Stimulated activated naive CD8-positive, alpha-beta T cell treated with anti-CD3 and anti-CD28 coated beads, Interleukin-15, amount 100 ng/mL, for 72 hours (primary cell): ENCODE data around the gene UNC13C.

Experiments used
- ATAC-seq: fragments of 150-1000 bp; cut with Tn5 transposase; 2 replicates; pipeline ENCODE4 v1.10.0; 2021; ENCODE audit warnings: mild to moderate bottlenecking, moderate library complexity
- DNase-seq, 2 donors: peaks; one replicate each; pipeline ENCODE4 v3.0.0; 2021 to 2022
- H3K27ac Mint-ChIP-seq, 2 donors: one replicate each; pipeline ENCODE4 v1.8.0; 2022; ENCODE audit warnings: mild to moderate bottlenecking in 2 of 2, mixed read lengths in 2 of 2, moderate library complexity in 2 of 2
- H3K27me3 Mint-ChIP-seq: one replicate; pipeline ENCODE4 v1.8.0; 2022; ENCODE audit warnings: mixed read lengths
- H3K4me1 Mint-ChIP-seq: one replicate; pipeline ENCODE4 v1.8.0; 2022; ENCODE audit warnings: mild to moderate bottlenecking, mixed read lengths
- H3K4me3 Mint-ChIP-seq, 2 donors: one replicate each; pipeline ENCODE4 v1.8.0; 2022; ENCODE audit warnings: mild to moderate bottlenecking in 2 of 2, mixed read lengths in 2 of 2, moderate library complexity in 1 of 2
- H3K9me3 Mint-ChIP-seq, 2 donors: one replicate each; pipeline ENCODE4 v1.8.0; 2022; ENCODE audit warnings: mixed read lengths in 2 of 2

The UNC13C gene

GRCh38 chr15:54066403-54066802 is 88.2 kb downstream of the UNC13C start:
- H3K27me3 Mint-ChIP-seq: no peaks in the 10 kb centered on the region
- ATAC-seq: no peak
- DNase-seq: no peak
- H3K4me3 Mint-ChIP-seq: no peak overlapping the region
- no peak overlapping the region for H3K27ac Mint-ChIP-seq
- no peaks in the 10 kb centered on the region for H3K4me1 Mint-ChIP-seq
- peaks cover 2 to 12% of the 10 kb centered on the region in 2 donors for H3K9me3 Mint-ChIP-seq

- Mint-ChIP-seq H3K4me1 (no peaks in the 10 kb centered on the region), H3K4me3 (no peak overlapping the region), H3K27me3 (peaks cover 19% of the 10 kb centered on the region), H3K9me3 (no peaks in the 10 kb centered on the region), H3K27ac (peak overlapping the region in 1 of 2 donors; percentile 54)
- ATAC-seq (no peak), DNase-seq (peak; percentile 6 to 12)
Observed at GRCh38 chr15:54082836-54083492, 104.7 kb downstream of the UNC13C start.

GRCh38 chr15:54083501-54083900 is 105.3 kb downstream of the UNC13C start:
- Mint-ChIP-seq H3K4me1 (no peaks in the 10 kb centered on the region), H3K4me3 (no peak overlapping the region), H3K27ac (no peak overlapping the region), H3K27me3 (peaks cover 19% of the 10 kb centered on the region), H3K9me3 (no peaks in the 10 kb centered on the region)
- DNase-seq (no peak), ATAC-seq (no peak)

- ATAC-seq: no peak
- Mint-ChIP-seq H3K27ac (no peak overlapping the region), H3K4me1 (no peaks in the 10 kb centered on the region), H3K27me3 (peaks cover 19% of the 10 kb centered on the region), H3K9me3 (no peaks in the 10 kb centered on the region), H3K4me3 (no peak overlapping the region)
- DNase-seq: no peak
Observed at GRCh38 chr15:54083991-54084390, 105.8 kb downstream of the UNC13C start.

- ATAC-seq (no peak), DNase-seq (no peak)
- Mint-ChIP-seq H3K27ac (no peak overlapping the region), H3K4me3 (no peak overlapping the region), H3K27me3 (peaks cover 7% of the 10 kb centered on the region), H3K9me3 (no peaks in the 10 kb centered on the region), H3K4me1 (no peaks in the 10 kb centered on the region)
Observed at GRCh38 chr15:54088837-54089236, 110.6 kb downstream of the UNC13C start.

GRCh38 chr15:54089776-54090175 is 111.5 kb downstream of the UNC13C start:
- H3K9me3 Mint-ChIP-seq: no peaks in the 10 kb centered on the region
- no peaks in the 10 kb centered on the region for H3K4me1 Mint-ChIP-seq
- H3K27me3 Mint-ChIP-seq: peaks cover under 1% of the 10 kb centered on the region
- DNase-seq (no peak), ATAC-seq (no peak)
- no peak overlapping the region for H3K27ac Mint-ChIP-seq
- H3K4me3 Mint-ChIP-seq: no peak overlapping the region

GRCh38 chr15:54091651-54092050 is 113.4 kb downstream of the UNC13C start:
- H3K27ac Mint-ChIP-seq: no peak overlapping the region
- no peak overlapping the region for H3K4me3 Mint-ChIP-seq
- no peak for ATAC-seq
- H3K27me3 Mint-ChIP-seq: peaks cover 14% of the 10 kb centered on the region
- H3K9me3 Mint-ChIP-seq: no peaks in the 10 kb centered on the region
- no peaks in the 10 kb centered on the region for H3K4me1 Mint-ChIP-seq
- no peak for DNase-seq

GRCh38 chr15:54094661-54095060 is 116.4 kb downstream of the UNC13C start:
- Mint-ChIP-seq H3K4me3 (no peak overlapping the region), H3K27ac (no peak overlapping the region), H3K4me1 (no peaks in the 10 kb centered on the region), H3K27me3 (peaks cover 14% of the 10 kb centered on the region), H3K9me3 (no peaks in the 10 kb centered on the region)
- ATAC-seq: no peak
- DNase-seq: no peak

- H3K4me3 Mint-ChIP-seq: no peak overlapping the region
Observed at GRCh38 chr15:54097019-54097418, 118.8 kb downstream of the UNC13C start.

GRCh38 chr15:54099010-54099409 is 120.8 kb downstream of the UNC13C start:
- no peaks in the 10 kb centered on the region for H3K4me1 Mint-ChIP-seq
- H3K9me3 Mint-ChIP-seq: no peaks in the 10 kb centered on the region
- peaks cover 19% of the 10 kb centered on the region for H3K27me3 Mint-ChIP-seq
- DNase-seq: no peak
- no peak for ATAC-seq
- no peak overlapping the region for H3K27ac Mint-ChIP-seq
- H3K4me3 Mint-ChIP-seq: no peak overlapping the region

More at GRCh38 chr15:54097019-54097418, 118.8 kb downstream of the UNC13C start:
- DNase-seq: no peak
- ATAC-seq: no peak
- Mint-ChIP-seq H3K27me3 (peaks cover 19% of the 10 kb centered on the region), H3K9me3 (no peaks in the 10 kb centered on the region), H3K27ac (no peak overlapping the region), H3K4me1 (no peaks in the 10 kb centered on the region)

- DNase-seq (no peak), ATAC-seq (no peak)
- Mint-ChIP-seq H3K4me1 (no peaks in the 10 kb centered on the region), H3K4me3 (no peak overlapping the region), H3K27me3 (peaks cover 5% of the 10 kb centered on the region), H3K27ac (no peak overlapping the region), H3K9me3 (no peaks in the 10 kb centered on the region)
Observed at GRCh38 chr15:54101664-54102270, 123.5 kb downstream of the UNC13C start.

- no peaks in the 10 kb centered on the region for H3K4me1 Mint-ChIP-seq
- H3K27ac Mint-ChIP-seq: no peak overlapping the region
- ATAC-seq (no peak), DNase-seq (no peak)
- H3K9me3 Mint-ChIP-seq: no peaks in the 10 kb centered on the region
- H3K4me3 Mint-ChIP-seq: no peak overlapping the region
- peaks cover 5% of the 10 kb centered on the region for H3K27me3 Mint-ChIP-seq
Observed at GRCh38 chr15:54102704-54103103, 124.5 kb downstream of the UNC13C start.

GRCh38 chr15:54109014-54109413 is 130.8 kb downstream of the UNC13C start:
- Mint-ChIP-seq H3K27me3 (no peaks in the 10 kb centered on the region), H3K4me1 (no peaks in the 10 kb centered on the region), H3K4me3 (no peak overlapping the region), H3K9me3 (no peaks in the 10 kb centered on the region), H3K27ac (peak overlapping the region in 1 of 2 donors; percentile 24)
- no peak for DNase-seq
- no peak for ATAC-seq

- Mint-ChIP-seq H3K4me1 (no peaks in the 10 kb centered on the region), H3K9me3 (peaks cover 0 to 4% of the 10 kb centered on the region in 2 donors), H3K27ac (no peak overlapping the region), H3K27me3 (no peaks in the 10 kb centered on the region), H3K4me3 (no peak overlapping the region)
- DNase-seq: no peak
- ATAC-seq: no peak
Observed at GRCh38 chr15:54119051-54119450, 140.8 kb downstream of the UNC13C start.

- no peak for DNase-seq
- Mint-ChIP-seq H3K9me3 (peaks cover 0 to 4% of the 10 kb centered on the region in 2 donors), H3K27ac (no peak overlapping the region), H3K4me1 (no peaks in the 10 kb centered on the region), H3K27me3 (no peaks in the 10 kb centered on the region), H3K4me3 (no peak overlapping the region)
- ATAC-seq: no peak
Observed at GRCh38 chr15:54120949-54121463, 142.8 kb downstream of the UNC13C start.

- H3K27me3 Mint-ChIP-seq: no peaks in the 10 kb centered on the region
- no peak overlapping the region for H3K27ac Mint-ChIP-seq
- ATAC-seq (no peak), DNase-seq (no peak)
- H3K9me3 Mint-ChIP-seq: no peaks in the 10 kb centered on the region
- no peaks in the 10 kb centered on the region for H3K4me1 Mint-ChIP-seq
- H3K4me3 Mint-ChIP-seq: no peak overlapping the region
Observed at GRCh38 chr15:54127574-54127973, 149.3 kb downstream of the UNC13C start.
